Measurements from ENCODE around the gene SGPL1.

SGPL1 gene

GRCh38 chr10:70872291-70872690 lies 56.5 kb downstream of the SGPL1 start:
- no peak for TF ChIP-seq CTCF (IDR thresholded peaks at IDR 0.05; ENCODE audit: insufficient read depth, low read depth, low read length, missing control alignments)
- no peak for DNase-seq (ENCODE audit: low read depth)
- H3K4me3 ChIP-seq (ENCODE audit: low read depth, low read length): no peak overlapping the region

GRCh38 chr10:70874061-70874460 lies 58.3 kb downstream of the SGPL1 start:
- no peak for TF ChIP-seq CTCF (IDR thresholded peaks at IDR 0.05; ENCODE audit: insufficient read depth, low read depth, low read length, missing control alignments)
- H3K4me3 ChIP-seq (ENCODE audit: low read depth, low read length): no peak overlapping the region
- DNase-seq (ENCODE audit: low read depth): no peak

GRCh38 chr10:70879207-70879606 lies 63.5 kb downstream of the SGPL1 start:
- TF ChIP-seq CTCF (IDR thresholded peaks at IDR 0.05; ENCODE audit: insufficient read depth, low read depth, low read length, missing control alignments): no peak
- H3K4me3 ChIP-seq (ENCODE audit: low read depth, low read length): no peak overlapping the region
- DNase-seq (ENCODE audit: low read depth): no peak

- peak; percentile 86 for DNase-seq (ENCODE audit: low read depth)
- no peak overlapping the region for H3K4me3 ChIP-seq (ENCODE audit: low read depth, low read length)
- peak; percentile 86 for TF ChIP-seq CTCF (IDR thresholded peaks at IDR 0.05; ENCODE audit: insufficient read depth, low read depth, low read length, missing control alignments)
Observed at GRCh38 chr10:70880077-70880534, 64.4 kb downstream of the SGPL1 start.

GRCh38 chr10:70884741-70885140 lies 69.0 kb downstream of the SGPL1 start:
- no peak for DNase-seq (ENCODE audit: low read depth)
- TF ChIP-seq CTCF (IDR thresholded peaks at IDR 0.05; ENCODE audit: insufficient read depth, low read depth, low read length, missing control alignments): no peak
- no peak overlapping the region for H3K4me3 ChIP-seq (ENCODE audit: low read depth, low read length)

- no peak for TF ChIP-seq CTCF (IDR thresholded peaks at IDR 0.05; ENCODE audit: insufficient read depth, low read depth, low read length, missing control alignments)
- no peak overlapping the region for H3K4me3 ChIP-seq (ENCODE audit: low read depth, low read length)
- DNase-seq (ENCODE audit: low read depth): no peak
Observed at GRCh38 chr10:70885481-70885880, 69.7 kb downstream of the SGPL1 start.
